GM10847 (cell line): ENCODE measurements around the gene OPCML.

Experiments used
- POLR2A ChIP-seq: IDR thresholded peaks from 2 replicates; pipeline ENCODE4 v1.6.1; 2011; ENCODE audit not compliant: insufficient read length; ENCODE audit errors: extremely low read depth

Gene OPCML

GRCh38 chr11:132486060-132486459, 1046.2 kb downstream of the OPCML start:
- TF ChIP-seq POLR2A: no peak

- TF ChIP-seq POLR2A: no peak
Measured at GRCh38 chr11:132475026-132475425, 1057.3 kb downstream of the OPCML start.

- TF ChIP-seq POLR2A: no peak
Measured at GRCh38 chr11:132472411-132473172, 1059.7 kb downstream of the OPCML start.

- no peak for TF ChIP-seq POLR2A
Measured at GRCh38 chr11:132471466-132471865, 1060.8 kb downstream of the OPCML start.

- TF ChIP-seq POLR2A: no peak
Measured at GRCh38 chr11:132466983-132467382, 1065.3 kb downstream of the OPCML start.

GRCh38 chr11:132464939-132465338, 1067.4 kb downstream of the OPCML start:
- no peak for TF ChIP-seq POLR2A

- no peak for TF ChIP-seq POLR2A
Measured at GRCh38 chr11:132464003-132464342, 1068.3 kb downstream of the OPCML start.

GRCh38 chr11:132463295-132464002, 1068.9 kb downstream of the OPCML start:
- no peak for TF ChIP-seq POLR2A

- no peak for TF ChIP-seq POLR2A
Measured at GRCh38 chr11:132459736-132460135, 1072.6 kb downstream of the OPCML start.

GRCh38 chr11:132457445-132457844, 1074.9 kb downstream of the OPCML start:
- no peak for TF ChIP-seq POLR2A

- no peak for TF ChIP-seq POLR2A
Measured at GRCh38 chr11:132456751-132457328, 1075.5 kb downstream of the OPCML start.

- no peak for TF ChIP-seq POLR2A
Measured at GRCh38 chr11:132455044-132455443, 1077.3 kb downstream of the OPCML start.

- no peak for TF ChIP-seq POLR2A
Measured at GRCh38 chr11:132453406-132453805, 1078.9 kb downstream of the OPCML start.

GRCh38 chr11:132452616-132453015, 1079.7 kb downstream of the OPCML start:
- TF ChIP-seq POLR2A: no peak

- no peak for TF ChIP-seq POLR2A
Measured at GRCh38 chr11:132451942-132452601, 1080.2 kb downstream of the OPCML start.

GRCh38 chr11:132450631-132451030, 1081.7 kb downstream of the OPCML start:
- TF ChIP-seq POLR2A: no peak
